GM12892 (cell line): ENCODE results near the gene VWA8.
"Not testable (repeated sequence)": the region's sequence is repeated elsewhere in the genome, so short reads cannot be mapped to it uniquely, and the experiment has no call there.

Experiments used
- DNase-seq: peaks from one replicate; pipeline ENCODE4 v3.0.0; 2011; ENCODE audit not compliant: insufficient read length
- FAIRE-seq: peaks from 2 replicates; lab custom pipeline; 2011; peaks lifted over from hg19 to GRCh38; lab: Jason Lieb, UNC
- POLR2A ChIP-seq: IDR thresholded peaks from 2 replicates; pipeline ENCODE4 v1.6.1; 2011; ENCODE audit warnings: low read depth, low read length, control low read depth
- POLR2AphosphoS5 ChIP-seq: IDR thresholded peaks from 2 replicates; pipeline ENCODE4 v1.6.1; 2011; ENCODE audit warnings: low read depth, low read length, control low read depth
- TAF1 ChIP-seq: IDR thresholded peaks from 2 replicates; pipeline ENCODE4 v1.6.1; 2011; ENCODE audit warnings: low read depth, mild to moderate bottlenecking, control low read depth, low read length, borderline replicate concordance

VWA8 gene

GRCh38 chr13:41917641-41918040 is 43.3 kb downstream of the VWA8 start:
- TF ChIP-seq TAF1 (no peak), POLR2AphosphoS5 (no peak), POLR2A (no peak)
- DNase-seq (no peak), FAIRE-seq (peak; percentile 89)

DNA sequence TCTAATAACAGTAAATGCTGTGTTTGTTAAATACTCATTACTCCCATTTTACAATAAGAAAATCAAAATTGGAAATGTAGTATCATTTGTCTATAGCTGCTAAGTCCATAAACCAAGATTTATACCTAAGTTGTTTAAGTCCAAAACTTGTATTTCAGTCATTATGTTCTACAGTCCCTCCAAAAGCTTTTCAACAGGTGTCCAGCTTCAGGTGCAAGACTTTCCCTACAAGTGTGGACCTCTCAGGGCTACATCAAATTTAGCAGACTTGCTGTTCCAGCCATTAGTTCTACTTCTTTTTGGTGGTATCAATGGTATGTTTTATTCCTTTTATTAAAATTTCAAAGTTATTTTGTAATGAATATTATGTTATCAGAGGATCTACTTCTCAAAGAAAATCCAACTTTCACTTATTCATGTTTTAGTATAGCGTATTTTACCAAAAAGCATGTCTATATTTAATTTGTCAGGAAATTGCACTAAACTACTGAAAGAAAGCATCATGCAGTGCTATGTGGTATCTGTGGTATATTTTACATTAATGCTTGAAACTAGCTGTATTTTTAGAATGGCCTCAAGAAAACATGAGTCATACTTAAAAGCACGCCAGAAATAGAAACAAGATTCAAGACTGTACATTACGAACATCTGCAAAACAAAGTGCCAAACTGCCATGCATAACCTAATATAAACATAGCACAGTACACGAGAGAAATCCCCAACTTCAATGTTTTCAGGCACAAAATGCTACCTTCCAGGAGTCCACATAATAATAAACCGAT is 44.5 kb downstream of the VWA8 start:
- DNase-seq (peak; percentile 10), FAIRE-seq (peak; percentile 91)
- TF ChIP-seq POLR2A (no peak), POLR2AphosphoS5 (no peak), TAF1 (no peak)

- TF ChIP-seq POLR2A (no peak), POLR2AphosphoS5 (no peak)
- FAIRE-seq: peak; percentile 73
- DNase-seq: no peak
Observed at GRCh38 chr13:41915081-41915480, 45.8 kb downstream of the VWA8 start.

DNA sequence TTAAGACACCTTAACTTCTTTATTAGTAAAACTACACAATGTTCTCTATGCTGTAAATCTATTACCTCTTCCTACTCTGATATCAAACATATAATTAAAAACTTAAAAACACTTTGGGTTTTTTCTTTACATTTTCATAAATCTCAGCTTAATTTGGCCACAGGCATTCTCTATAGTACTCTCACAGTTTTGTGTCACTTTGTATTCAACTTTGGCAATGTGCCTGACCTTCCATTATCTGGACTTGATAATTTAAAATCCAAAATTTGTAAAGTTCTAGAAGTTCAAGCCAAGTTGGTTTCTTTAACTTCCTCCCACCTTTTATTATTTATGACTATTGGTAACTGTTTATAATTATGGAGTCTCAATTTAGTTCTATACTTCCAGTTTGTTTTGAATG is 46.4 kb downstream of the VWA8 start:
- TF ChIP-seq POLR2AphosphoS5 (no peak), TAF1 (no peak), POLR2A (no peak)

GRCh38 chr13:41909506-41909905 is 51.4 kb downstream of the VWA8 start:
- no peak for DNase-seq
- no peak for FAIRE-seq
- TF ChIP-seq POLR2AphosphoS5 (no peak), TAF1 (no peak), POLR2A (no peak)

More for the DNA sequence above, 46.4 kb downstream of the VWA8 start:
- DNase-seq (no peak), FAIRE-seq (no peak)

DNA sequence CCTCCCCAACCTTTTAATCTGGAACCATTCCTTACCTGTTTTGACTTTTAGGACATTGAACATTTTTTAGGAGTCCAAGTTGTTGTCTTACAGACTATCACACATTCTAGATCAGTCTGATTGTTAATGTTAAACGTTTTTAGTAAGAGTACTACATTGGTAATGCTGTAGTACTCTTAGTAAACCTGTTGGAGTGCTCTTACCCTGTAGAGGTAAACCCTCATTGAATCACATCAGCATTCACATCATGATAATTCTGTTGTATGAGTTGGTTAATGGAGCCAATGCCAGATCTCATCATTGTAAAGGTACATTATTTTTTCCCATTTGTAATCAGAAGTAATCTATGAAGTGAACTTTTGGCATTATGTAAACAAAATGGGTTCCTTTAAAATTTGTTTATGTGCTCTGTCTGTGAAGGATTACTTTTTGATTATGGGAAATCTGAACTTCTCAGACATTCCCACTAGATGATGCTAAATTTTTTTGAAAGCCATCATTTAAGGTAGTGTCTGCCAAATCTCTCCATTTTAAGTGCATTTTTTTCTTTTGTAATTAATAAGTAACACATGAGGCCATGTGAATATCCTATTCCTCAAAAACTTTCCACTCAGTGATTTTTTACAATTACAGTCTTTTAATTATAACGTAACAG is 55.2 kb downstream of the VWA8 start:
- DNase-seq (no peak), FAIRE-seq (peak; percentile 44)
- no peak for TF ChIP-seq POLR2A
- TF ChIP-seq POLR2AphosphoS5: no peak
- no peak for TF ChIP-seq TAF1

GRCh38 chr13:41900918-41901317 is 60.0 kb downstream of the VWA8 start:
- no peak for TF ChIP-seq POLR2A
- TF ChIP-seq TAF1: no peak
- TF ChIP-seq POLR2AphosphoS5: no peak
- DNase-seq (no peak), FAIRE-seq (no peak)

- FAIRE-seq, DNase-seq: not testable (repeated sequence)
Observed at GRCh38 chr13:41898411-41898810, 62.5 kb downstream of the VWA8 start.

GRCh38 chr13:41897126-41897525 is 63.8 kb downstream of the VWA8 start:
- DNase-seq (no peak), FAIRE-seq (no peak)
- no peak for TF ChIP-seq TAF1
- no peak for TF ChIP-seq POLR2A
- TF ChIP-seq POLR2AphosphoS5: no peak

DNA sequence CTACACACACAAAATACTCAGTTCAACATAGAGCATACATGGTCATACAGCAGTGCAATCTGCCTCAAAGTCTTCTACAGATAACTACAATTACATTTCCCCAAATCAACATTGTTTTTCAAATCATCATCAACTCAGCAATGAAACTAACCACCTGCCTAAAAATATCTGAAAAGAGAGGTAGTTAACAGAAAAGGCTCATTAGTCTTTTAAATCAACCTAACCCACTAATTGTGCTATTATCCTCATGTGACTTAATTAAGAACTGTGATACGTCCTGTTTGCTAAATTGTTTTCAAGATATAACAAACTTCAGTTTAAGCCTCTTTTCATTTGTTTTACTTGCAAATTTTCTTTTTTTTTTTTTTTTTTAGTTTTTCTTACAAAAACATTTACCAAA is 65.4 kb downstream of the VWA8 start:
- no peak for TF ChIP-seq POLR2AphosphoS5
- no peak for TF ChIP-seq POLR2A
- TF ChIP-seq TAF1: no peak
- FAIRE-seq (no peak), DNase-seq (no peak)

DNA sequence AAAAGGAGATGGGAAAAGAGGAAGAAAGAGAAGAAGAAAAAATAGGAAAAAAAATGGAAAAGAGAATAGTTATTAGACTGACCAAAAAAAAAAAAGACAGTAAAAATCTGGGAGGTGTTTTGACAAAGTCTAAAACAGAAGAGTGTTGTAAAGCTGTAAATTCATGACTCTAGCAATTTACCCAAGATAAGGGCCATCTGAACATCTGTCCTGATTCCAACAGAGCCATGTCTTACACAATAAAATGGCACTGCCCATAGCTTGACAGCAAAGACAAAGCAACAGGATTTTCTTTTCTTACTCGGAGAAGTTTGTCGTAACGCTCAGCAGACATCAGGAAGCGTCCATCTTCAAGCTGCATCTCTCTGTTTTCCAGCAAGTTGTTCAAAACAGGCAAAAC is 69.8 kb downstream of the VWA8 start:
- TF ChIP-seq POLR2AphosphoS5: no peak
- no peak for TF ChIP-seq TAF1
- TF ChIP-seq POLR2A: no peak
- FAIRE-seq (no peak), DNase-seq (no peak)

- DNase-seq: no peak
- no peak for FAIRE-seq
- TF ChIP-seq TAF1 (no peak), POLR2A (no peak), POLR2AphosphoS5 (no peak)
Observed at GRCh38 chr13:41883147-41883546, 77.8 kb downstream of the VWA8 start.

GRCh38 chr13:41881890-41882289 is 79.0 kb downstream of the VWA8 start:
- FAIRE-seq, DNase-seq: not testable (repeated sequence)
